COLO668 (cell line): ENCODE data around the gene TSC22D1.

Experiments used
- DNase-seq: peaks from one replicate; lab custom pipeline; 2025; ENCODE audit not compliant: unreplicated experiment; lab: John Stamatoyannopoulos, UW

The TSC22D1 gene

DNA sequence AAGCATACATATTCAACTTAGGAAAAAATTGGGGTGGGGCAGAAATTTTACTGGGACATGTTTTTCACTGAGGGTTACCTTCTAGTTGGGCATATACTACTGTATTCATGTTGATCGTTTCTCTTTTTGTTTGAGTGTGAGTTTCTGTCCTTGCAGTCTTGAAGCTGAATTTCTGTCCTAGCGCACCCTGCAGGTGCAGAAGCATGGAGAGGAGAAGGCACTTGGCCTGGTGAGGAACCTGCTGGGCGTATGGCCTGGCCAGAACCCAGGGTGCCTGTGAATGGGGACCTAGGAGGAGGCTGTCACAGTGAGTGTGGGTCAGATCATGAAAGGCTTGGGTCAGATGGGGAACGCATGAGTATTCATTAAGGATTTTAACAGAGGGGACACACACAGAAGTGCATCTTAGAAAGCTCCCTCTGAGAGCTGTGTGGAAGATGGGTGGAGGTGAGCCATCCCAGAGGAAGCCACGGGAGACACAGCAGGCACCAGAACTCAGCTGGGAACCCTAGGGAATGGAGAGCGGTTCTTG is 165.7 kb downstream of the TSC22D1 start:
- no peak for DNase-seq

- no peak for DNase-seq
Observed at GRCh38 chr13:44409595-44409994, 166.5 kb downstream of the TSC22D1 start.

DNA sequence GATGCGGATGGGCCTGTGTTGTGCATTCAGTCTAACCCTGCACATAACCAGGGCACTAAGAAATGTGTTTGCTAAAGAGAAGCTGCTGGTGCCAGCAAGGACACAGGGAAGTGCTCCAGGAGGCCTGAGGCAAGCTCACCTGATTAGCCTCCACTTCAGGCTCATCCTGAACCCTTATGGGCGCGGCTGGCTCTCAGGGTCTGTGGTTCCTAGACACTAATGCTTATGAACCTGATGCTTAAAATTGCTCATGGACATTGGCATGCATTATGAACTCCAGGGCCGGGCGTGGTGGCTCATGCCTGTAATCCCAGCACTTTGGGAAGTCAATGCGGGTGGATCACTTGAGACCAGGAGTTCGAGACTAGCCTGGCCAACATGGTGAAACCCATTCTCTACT is 168.2 kb downstream of the TSC22D1 start:
- DNase-seq: no peak

- no peak for DNase-seq
Observed at GRCh38 chr13:44407379-44407778, 168.8 kb downstream of the TSC22D1 start.

- no peak for DNase-seq
Observed at GRCh38 chr13:44406617-44407016, 169.5 kb downstream of the TSC22D1 start.

GRCh38 chr13:44404261-44405132 is 171.6 kb downstream of the TSC22D1 start:
- DNase-seq: peak; percentile 83

GRCh38 chr13:44403461-44404056 is 172.6 kb downstream of the TSC22D1 start:
- peak; percentile 80 for DNase-seq

GRCh38 chr13:44402899-44403445 is 173.2 kb downstream of the TSC22D1 start:
- peak; percentile 81 for DNase-seq

- DNase-seq: no peak
Observed at GRCh38 chr13:44401577-44401976, 174.6 kb downstream of the TSC22D1 start.

DNA sequence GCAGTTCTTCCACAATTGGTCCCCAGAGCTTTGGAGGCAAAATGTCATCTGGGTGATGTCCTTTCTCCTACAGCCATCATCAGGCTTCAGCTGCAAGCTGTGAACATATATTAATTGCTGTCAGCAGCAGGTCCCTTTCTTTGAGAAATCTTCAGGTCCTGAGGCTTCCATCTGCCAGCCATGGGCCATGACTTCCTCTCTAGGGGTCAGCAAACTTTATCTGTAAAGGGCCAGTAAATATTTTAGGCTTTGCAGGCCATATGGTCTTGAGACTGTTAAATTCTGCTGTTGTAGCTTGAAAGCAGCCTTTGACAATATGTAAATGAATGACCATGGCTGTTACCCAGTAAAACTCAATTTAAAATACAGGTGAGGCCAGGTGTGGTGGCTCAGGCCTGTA is 175.4 kb downstream of the TSC22D1 start:
- no peak for DNase-seq

DNA sequence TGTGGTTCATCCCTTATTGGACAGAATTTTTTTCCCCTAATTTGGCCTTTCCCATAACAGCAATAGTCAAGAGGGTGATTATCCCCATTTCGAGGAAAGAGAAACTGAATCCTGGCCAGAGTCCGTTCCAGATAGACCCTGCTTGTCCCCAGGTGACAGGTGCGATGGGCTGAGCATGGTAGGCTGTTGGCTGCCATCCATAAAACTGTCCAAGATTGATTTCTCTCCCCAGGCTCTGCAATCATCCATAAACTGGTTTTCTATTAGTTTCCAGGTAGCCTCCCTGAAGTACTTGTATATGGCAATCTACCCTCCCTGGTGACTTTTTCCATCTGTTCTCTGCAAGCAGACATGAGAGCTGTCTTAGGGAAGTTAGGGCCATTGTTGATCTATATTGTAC is 177.1 kb downstream of the TSC22D1 start:
- peak; percentile 83 for DNase-seq

DNA sequence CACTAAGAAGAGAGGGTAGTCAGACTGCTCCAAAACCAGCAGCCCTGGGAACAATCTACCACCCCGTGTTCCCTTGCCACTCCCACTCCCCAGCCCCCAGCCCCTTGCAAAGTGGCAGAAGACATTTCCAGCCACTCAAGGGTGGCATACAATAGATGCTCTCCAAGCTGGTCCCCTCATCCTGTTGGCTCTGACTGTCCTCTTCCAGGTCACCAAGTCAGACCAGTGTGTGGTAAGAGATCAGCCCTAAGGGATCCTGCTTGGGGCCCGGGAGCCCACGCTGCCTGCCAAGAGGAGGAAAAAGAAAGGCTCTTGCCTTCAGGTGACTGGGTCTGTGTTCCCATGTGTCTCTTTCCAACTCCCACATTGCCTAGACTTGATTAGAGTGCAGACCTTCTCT is 177.5 kb downstream of the TSC22D1 start:
- DNase-seq: no peak

DNA sequence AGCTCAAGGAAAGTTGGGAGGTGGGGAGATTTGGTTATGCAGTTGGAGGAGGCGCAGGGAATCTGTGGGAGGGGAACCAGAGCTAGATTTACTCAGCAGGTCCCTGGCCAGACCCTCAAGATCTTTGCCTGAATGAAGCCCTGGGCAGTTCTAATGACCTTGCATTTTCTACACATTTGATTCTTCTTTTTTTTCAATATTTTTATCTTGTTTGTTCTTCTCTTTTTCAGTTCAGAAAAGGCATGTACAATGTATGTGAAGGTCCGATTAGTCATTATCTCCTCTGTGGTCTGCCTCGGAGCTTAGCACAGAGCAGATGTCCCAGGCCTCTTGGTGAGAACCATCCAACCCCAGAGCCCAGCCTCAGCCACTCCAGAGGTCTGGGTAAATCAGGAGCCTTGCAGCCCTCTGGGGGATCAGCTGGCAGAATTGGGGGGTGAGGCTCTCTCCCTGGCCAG is 178.3 kb downstream of the TSC22D1 start:
- DNase-seq: no peak

GRCh38 chr13:44396701-44397580 is 179.2 kb downstream of the TSC22D1 start:
- DNase-seq: no peak

DNA sequence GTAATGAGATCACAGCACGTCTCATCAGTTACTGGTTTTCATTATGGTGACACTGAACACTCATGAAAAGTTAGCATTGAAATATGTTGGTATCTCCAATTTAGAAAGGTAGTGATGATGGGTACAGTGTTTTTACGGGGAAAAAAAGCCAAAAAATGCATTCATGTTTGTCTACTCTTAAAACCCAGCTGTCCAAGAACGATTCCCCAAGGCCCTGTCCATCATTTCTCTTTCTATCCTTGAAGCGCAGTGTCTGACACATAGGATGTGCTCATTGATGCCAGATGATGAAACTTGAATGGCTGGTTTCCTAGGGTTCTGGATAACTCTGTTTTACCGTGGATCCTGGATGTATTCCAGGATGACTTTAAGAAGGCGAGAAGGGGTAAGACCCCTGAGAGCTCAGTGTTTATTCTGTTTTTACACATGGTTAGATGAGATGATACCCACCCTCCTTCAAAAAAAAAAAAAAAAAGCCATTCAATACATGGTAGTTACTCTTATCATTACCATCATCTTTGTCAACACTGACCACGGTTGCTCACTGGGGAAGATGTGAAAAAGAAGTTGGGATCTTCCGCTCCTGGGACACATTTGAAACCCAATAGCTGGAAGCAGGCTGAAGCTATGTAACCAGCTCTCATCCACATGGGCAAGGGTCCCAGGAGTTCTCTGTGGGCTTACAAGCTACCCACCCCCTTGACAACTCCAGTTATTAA is 180.0 kb downstream of the TSC22D1 start:
- DNase-seq: no peak

GRCh38 chr13:44394658-44395057 is 181.5 kb downstream of the TSC22D1 start:
- no peak for DNase-seq

DNA sequence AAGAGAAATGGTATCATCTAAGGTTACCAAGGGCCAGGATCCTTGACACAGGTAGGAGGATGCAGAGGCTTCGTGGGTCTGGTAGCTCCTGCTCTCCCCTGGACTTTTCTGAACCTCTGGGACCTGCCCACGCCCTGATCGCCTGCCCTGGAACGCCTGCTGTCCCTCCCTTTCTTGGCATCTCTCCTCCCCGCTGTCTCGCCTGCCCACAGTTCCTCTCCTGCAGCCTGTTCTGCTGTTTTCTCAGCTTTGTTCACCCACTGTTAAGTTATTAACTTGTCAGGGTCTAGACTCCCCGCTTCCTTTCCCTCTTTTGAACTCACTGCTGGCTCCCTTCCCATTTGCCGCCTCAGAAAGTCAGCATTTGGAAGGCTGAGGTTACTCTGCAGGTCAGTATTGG is 182.7 kb downstream of the TSC22D1 start:
- no peak for DNase-seq

DNA sequence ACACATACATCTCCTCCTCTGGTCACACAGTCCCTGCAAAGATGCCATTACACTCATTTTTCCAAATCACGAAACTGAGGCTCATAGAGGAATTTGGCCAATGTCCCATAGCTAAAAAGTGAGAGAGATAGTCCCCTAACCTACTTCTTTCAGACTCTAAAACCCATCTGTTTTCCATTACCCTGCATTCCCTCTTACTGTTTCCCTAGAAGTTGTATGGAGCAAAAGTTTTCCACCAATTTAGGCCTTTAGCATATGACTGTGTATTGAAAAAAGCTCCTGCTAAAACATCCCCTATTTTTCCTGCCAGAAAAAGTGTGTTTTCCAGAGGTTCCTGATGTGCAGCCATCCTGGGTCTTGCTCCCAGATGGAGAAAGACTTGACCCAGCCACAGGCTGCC is 186.3 kb downstream of the TSC22D1 start:
- no peak for DNase-seq

- no peak for DNase-seq
Observed at GRCh38 chr13:44389060-44389666, 187.0 kb downstream of the TSC22D1 start.
